Epithelial cell of proximal tubule (primary cell): ENCODE measurements around the gene PCDHGB3. TPM values are rescaled to one million over a fixed set of nuclear protein-coding genes. Genes with fewer than 3 reads are reported as not detected.
A peak's percentile ranks its signal among the peaks of the same experiment; 100 is the strongest.
"Not testable (repeated sequence)": the region's sequence is repeated elsewhere in the genome, so short reads cannot be mapped to it uniquely, and the experiment has no call there.

ENCODE experiments used
- DNase-seq: peaks from one replicate; pipeline ENCODE4 v3.0.0-alpha.2; 2011; ENCODE audit warnings: low read depth
- H3K4me3 ChIP-seq: 2 replicates; pipeline ENCODE4 v1.5.1; 2011; ENCODE audit warnings: low read depth, mild to moderate bottlenecking, low read length
- CTCF ChIP-seq: conservative IDR thresholded peaks from 2 replicates; pipeline ENCODE4 v1.5.1; 2012; ENCODE audit warnings: low read depth, mild to moderate bottlenecking, low read length
- total RNA-seq: library from RNA; depleted of rRNA; stranded (reverse); fragments of >200 nt; gene quantifications from 2 replicates; pipeline ENCODE4 v1.2.3, GENCODE V29; 2015

Gene PCDHGB3
- total RNA-seq, 1 donor from 2014 or later = 1.1 TPM

- TF ChIP-seq CTCF = peak; percentile 57
Observed at GRCh38 chr5:141373673-141374317, 3.8 kb downstream of the PCDHGB3 start, which contains the start of gene PCDHGA6. Gene PCDHGA6 (plus strand): TSS chr5:141373891. CDS start chr5:141374084, 193 bp downstream.

GRCh38 chr5:141374627-141375026 is 4.6 kb downstream of the PCDHGB3 start:
- no peak overlapping the region for H3K4me3 ChIP-seq
- no peak for DNase-seq
- TF ChIP-seq CTCF = no peak

More at GRCh38 chr5:141373673-141374317, 3.8 kb downstream of the PCDHGB3 start, which contains the start of gene PCDHGA6:
- no peak for DNase-seq
- peak within 1 kb of the TSS; percentile 45 for H3K4me3 ChIP-seq

GRCh38 chr5:141375444-141376155 is 5.6 kb downstream of the PCDHGB3 start:
- DNase-seq, H3K4me3 ChIP-seq: not testable (repeated sequence)

GRCh38 chr5:141382469-141383294 is 12.6 kb downstream of the PCDHGB3 start, which contains the start of gene PCDHGA7:
Gene PCDHGA7 (plus strand): TSS chr5:141382742. CDS start chr5:141382900, 158 bp downstream.
- no peak for DNase-seq
- peak; percentile 43 for TF ChIP-seq CTCF
- H3K4me3 ChIP-seq = peak within 1 kb of the TSS; percentile 56

- DNase-seq = no peak
- TF ChIP-seq CTCF = no peak
- peak overlapping the region; percentile 56 for H3K4me3 ChIP-seq
Observed at GRCh38 chr5:141383345-141383744, 13.3 kb downstream of the PCDHGB3 start.

- no peak overlapping the region for H3K4me3 ChIP-seq
- TF ChIP-seq CTCF = no peak
- no peak for DNase-seq
Observed at GRCh38 chr5:141384471-141385267, 14.6 kb downstream of the PCDHGB3 start.
